Tibial nerve (tissue), 4 donors: ENCODE measurements around the gene SAMD1. TPM values are rescaled to one million over a fixed set of nuclear protein-coding genes. Genes with fewer than 3 reads are reported as not detected.

Source experiments
- DNase-seq, 2 donors: peaks; one replicate each; pipeline ENCODE4 v3.0.0-alpha.2; 2019; ENCODE audit warnings: low spot score in 2 of 2
- H3K27ac ChIP-seq, 4 donors: fragments of 200-600 bp; sonication (generic) in 3 of 4; one replicate each; pipeline ENCODE4 v1.5.1; 2017 to 2019; ENCODE audit warnings: mild to moderate bottlenecking in 1 of 4
- H3K27me3 ChIP-seq, 2 donors: fragments of 200-600 bp; sonication (generic) in 1 of 2; one replicate each; pipeline versions ENCODE4 v1.5.1 to v1.6.0; 2017 to 2019
- H3K36me3 ChIP-seq, 3 donors: fragments of 200-600 bp; sonication (generic); one replicate each; pipeline ENCODE4 v1.5.1; 2018 to 2019
- H3K4me1 ChIP-seq, 4 donors: fragments of 200-600 bp; sonication (generic) in 3 of 4; one replicate each; pipeline ENCODE4 v1.5.1; 2017 to 2019
- H3K4me3 ChIP-seq, 4 donors: fragments of 200-600 bp; sonication (generic) in 3 of 4; one replicate each; pipeline ENCODE4 v1.5.1; 2017 to 2019; ENCODE audit warnings: mild to moderate bottlenecking in 1 of 4, moderate library complexity in 1 of 4
- H3K9me3 ChIP-seq, 4 donors: fragments of 200-600 bp; sonication (generic) in 3 of 4; one replicate each; pipeline ENCODE4 v1.5.1; 2017 to 2019
- EP300 ChIP-seq, 2 donors: sonication (generic); formaldehyde crosslinking; IDR thresholded peaks; one replicate each; pipeline ENCODE4 v1.6.1; 2017; ENCODE audit warnings: antibody characterized with exemption in 2 of 2, mild to moderate bottlenecking in 1 of 2
- POLR2A ChIP-seq, 2 donors: fragments of 450-650 bp; IDR thresholded peaks; one replicate each; pipeline ENCODE4 v1.6.1; 2017; ENCODE audit warnings: antibody characterized with exemption in 2 of 2, mild to moderate bottlenecking in 2 of 2, moderate library complexity in 2 of 2
- WGBS, 2 donors: methylation state at CpG; one replicate each; pipeline ENCODE4 v1.1.5; 2018; 5-methylcytosine and 5-hydroxymethylcytosine counted together
- total RNA-seq, 4 donors: library from RNA; depleted of rRNA; stranded (reverse); fragments of >200 nt; gene quantifications; one replicate each; pipeline ENCODE4 v1.1.0, GENCODE V29; 2016
- TF ChIP-seq, protein P1 (sequence below), 5 experiments: fragments of 200-600 bp in 3 of 5; fragments of 450-650 bp in 2 of 5; sonication (generic) in 3 of 5; IDR thresholded peaks; one replicate each; pipeline ENCODE4 v1.5.1; 2016 to 2019; ENCODE audit warnings: antibody characterized with exemption in 5 of 5, mild to moderate bottlenecking in 3 of 5, moderate library complexity in 2 of 5

SAMD1 gene
- total RNA-seq, 4 donors from 2014 or later: 5.9 to 31.4 (median 19.0) TPM

DNA sequence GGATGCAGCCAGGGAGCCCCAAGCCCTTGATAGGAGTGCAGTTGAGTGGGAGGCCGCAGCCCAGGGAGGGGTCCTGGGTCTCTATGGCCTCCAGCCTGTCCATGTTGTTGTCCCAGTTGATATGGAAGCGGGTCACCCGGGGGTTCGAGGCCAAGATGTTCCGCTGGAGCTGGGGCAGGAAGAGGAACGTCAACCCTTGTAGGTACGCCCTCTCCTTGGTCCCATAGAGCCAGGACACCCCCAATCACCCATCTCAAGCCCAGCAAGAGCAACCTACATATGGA is 29.9 kb upstream of the SAMD1 start:
- TF ChIP-seq, protein P1, sequence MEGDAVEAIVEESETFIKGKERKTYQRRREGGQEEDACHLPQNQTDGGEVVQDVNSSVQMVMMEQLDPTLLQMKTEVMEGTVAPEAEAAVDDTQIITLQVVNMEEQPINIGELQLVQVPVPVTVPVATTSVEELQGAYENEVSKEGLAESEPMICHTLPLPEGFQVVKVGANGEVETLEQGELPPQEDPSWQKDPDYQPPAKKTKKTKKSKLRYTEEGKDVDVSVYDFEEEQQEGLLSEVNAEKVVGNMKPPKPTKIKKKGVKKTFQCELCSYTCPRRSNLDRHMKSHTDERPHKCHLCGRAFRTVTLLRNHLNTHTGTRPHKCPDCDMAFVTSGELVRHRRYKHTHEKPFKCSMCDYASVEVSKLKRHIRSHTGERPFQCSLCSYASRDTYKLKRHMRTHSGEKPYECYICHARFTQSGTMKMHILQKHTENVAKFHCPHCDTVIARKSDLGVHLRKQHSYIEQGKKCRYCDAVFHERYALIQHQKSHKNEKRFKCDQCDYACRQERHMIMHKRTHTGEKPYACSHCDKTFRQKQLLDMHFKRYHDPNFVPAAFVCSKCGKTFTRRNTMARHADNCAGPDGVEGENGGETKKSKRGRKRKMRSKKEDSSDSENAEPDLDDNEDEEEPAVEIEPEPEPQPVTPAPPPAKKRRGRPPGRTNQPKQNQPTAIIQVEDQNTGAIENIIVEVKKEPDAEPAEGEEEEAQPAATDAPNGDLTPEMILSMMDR (IDR thresholded peaks at IDR 0.05): no peak
- TF ChIP-seq EP300 (IDR thresholded peaks at IDR 0.05) (no peak), POLR2A (IDR thresholded peaks at IDR 0.05) (no peak)
- WGBS, 2 donors: 93 to 100% methylated on average over 7 of the region's 7 CpGs
- H3K27ac ChIP-seq: peak overlapping the region in 3 of 4 donors; percentile 95 to 99 (median 99)
- peaks cover 0 to 41% (median 28%) of the 10 kb centered on the region in 4 donors for H3K4me1 ChIP-seq
- no peaks in the 10 kb centered on the region for H3K27me3 ChIP-seq
- H3K4me3 ChIP-seq: no peak overlapping the region
- no peak for DNase-seq
- H3K36me3 ChIP-seq: no peaks in the 10 kb centered on the region
- H3K9me3 ChIP-seq: no peaks in the 10 kb centered on the region

DNA sequence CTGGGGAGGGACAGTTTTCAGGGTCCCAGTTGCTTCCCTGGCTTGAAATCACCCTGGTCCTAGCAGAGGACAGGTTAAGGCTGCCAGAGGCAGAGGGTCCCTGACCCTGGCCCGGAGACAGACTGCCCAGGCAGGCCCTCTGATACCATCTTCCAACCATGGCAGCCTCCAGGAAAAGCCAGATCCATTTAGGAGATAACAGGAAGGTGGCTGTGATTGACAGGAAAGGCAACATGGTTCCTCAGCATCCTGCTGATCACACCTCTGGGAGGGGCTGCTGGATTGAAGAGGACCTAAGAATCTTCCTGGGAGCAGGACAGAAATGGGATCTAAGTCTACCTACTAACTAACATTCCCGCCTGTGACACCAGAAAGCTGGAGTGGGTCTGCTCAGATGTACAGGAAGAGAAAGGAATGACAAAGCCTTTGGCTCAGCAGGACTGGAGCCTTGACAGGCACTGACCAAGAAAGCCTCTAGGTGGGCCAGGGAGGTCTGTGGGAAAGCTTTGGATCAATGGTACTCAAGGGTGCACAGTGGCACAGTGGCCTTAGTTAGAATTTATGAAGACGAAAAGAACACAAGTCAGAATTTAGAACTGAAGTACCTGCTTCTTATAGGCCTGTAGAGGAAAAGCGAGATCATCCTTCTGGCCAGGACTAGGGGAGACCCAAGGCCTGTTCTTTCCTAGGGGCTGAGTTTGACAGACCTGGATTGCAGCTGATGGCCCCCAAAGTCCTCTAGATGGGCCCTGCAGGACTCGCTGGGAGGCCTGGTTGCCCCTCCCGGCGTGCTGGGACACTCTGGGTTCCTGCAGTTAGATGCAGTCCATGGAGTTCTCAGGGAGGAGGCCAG is 29.3 kb upstream of the SAMD1 start:
- no peaks in the 10 kb centered on the region for H3K36me3 ChIP-seq
- H3K4me1 ChIP-seq: peaks cover 0 to 47% (median 31%) of the 10 kb centered on the region in 4 donors
- H3K4me3 ChIP-seq: no peak overlapping the region
- DNase-seq: no peak
- peak overlapping the region; percentile 95 to 99 (median 98) for H3K27ac ChIP-seq
- TF ChIP-seq EP300 (IDR thresholded peaks at IDR 0.05): no peak
- TF ChIP-seq, protein P1 (IDR thresholded peaks at IDR 0.05): no peak
- no peak for TF ChIP-seq POLR2A (IDR thresholded peaks at IDR 0.05)
- H3K9me3 ChIP-seq: no peaks in the 10 kb centered on the region
- WGBS, 2 donors: 83 to 86% methylated on average over 7 of the region's 7 CpGs
- no peaks in the 10 kb centered on the region for H3K27me3 ChIP-seq

DNA sequence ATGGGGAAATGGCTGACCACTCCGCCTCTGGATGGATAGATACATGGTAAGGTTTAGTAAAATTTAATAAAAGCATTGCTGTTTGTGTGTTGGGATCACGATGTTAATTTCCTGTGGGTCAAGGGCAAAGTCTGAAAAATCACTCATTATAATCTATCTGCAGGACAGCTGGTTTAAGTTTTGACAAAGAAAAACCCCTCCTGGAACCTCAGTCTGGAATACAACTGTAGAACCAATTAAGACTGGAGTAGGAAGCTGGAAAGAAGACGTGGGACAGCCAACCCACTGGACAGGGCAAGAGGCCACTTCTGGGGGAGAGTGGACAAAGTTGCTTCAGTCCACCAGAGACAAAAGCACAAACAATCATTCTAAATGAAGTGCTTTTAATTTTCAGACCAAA is 28.6 kb upstream of the SAMD1 start:
- no peak for TF ChIP-seq EP300 (IDR thresholded peaks at IDR 0.05)
- TF ChIP-seq, protein P1 (IDR thresholded peaks at IDR 0.05): no peak
- no peak for TF ChIP-seq POLR2A (IDR thresholded peaks at IDR 0.05)
- Histone ChIP-seq H3K36me3 (no peaks in the 10 kb centered on the region), H3K27me3 (no peaks in the 10 kb centered on the region), H3K27ac (peak overlapping the region; percentile 95 to 99 (median 98)), H3K4me1 (peaks cover 0 to 54% (median 31%) of the 10 kb centered on the region in 4 donors), H3K4me3 (peak overlapping the region; percentile 48 to 99 (median 56)), H3K9me3 (no peaks in the 10 kb centered on the region)
- no peak for DNase-seq
- WGBS, 2 donors: 22 to 25% methylated on average over 3 of the region's 3 CpGs

- Histone ChIP-seq H3K27ac (peak overlapping the region; percentile 95 to 99 (median 98)), H3K27me3 (no peaks in the 10 kb centered on the region), H3K4me1 (peaks cover 0 to 61% (median 38%) of the 10 kb centered on the region in 4 donors), H3K9me3 (no peaks in the 10 kb centered on the region), H3K36me3 (no peaks in the 10 kb centered on the region), H3K4me3 (peak overlapping the region; percentile 48 to 99 (median 56))
- 2 to 5% methylated on average over 17 to 25 of the region's 61 CpGs for WGBS, 2 donors
- TF ChIP-seq, protein P1 (IDR thresholded peaks at IDR 0.05): no peak
- TF ChIP-seq EP300 (IDR thresholded peaks at IDR 0.05): peak in 1 of 2 donors; percentile 90
- TF ChIP-seq POLR2A (IDR thresholded peaks at IDR 0.05): peak; percentile 27 to 45
- peak; percentile 81 to 90 for DNase-seq
Measured at GRCh38 chr19:14118165-14119051, 27.9 kb upstream of the SAMD1 start.
